Measurements from ENCODE around the gene PKNOX1. TPM values are rescaled to one million over a fixed set of nuclear protein-coding genes. Genes with fewer than 3 reads are reported as not detected.
"Not testable (repeated sequence)": the region's sequence is repeated elsewhere in the genome, so short reads cannot be mapped to it uniquely, and the experiment has no call there.

The PKNOX1 gene
- total and polyA plus RNA-seq, 9 of the 15 experiments (the other 6 are each of a cell fraction or from before 2014, with no cell fraction given), result 8.8 to 25.9 (median 13.2) TPM

DNA sequence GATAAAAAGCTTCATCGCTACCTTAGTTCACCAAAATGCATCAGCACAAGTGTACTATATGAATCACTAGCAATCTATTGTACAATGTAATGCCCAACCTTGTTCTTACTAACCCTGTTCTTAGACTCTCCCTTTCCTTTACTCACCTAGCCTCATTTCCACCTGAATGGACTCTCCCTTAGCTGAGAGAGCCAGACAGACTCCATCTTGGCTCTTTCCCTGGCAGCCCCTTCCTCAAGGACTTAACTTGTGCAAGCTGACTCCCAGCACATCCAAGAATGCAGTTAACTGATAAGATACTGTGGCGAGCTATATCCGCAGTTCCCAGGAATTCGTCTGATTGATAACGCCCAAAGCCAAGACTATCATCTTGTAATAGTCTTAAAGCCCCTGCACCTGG is 38.0 kb upstream of the PKNOX1 start (continued):
- TF ChIP-seq, protein P1, sequence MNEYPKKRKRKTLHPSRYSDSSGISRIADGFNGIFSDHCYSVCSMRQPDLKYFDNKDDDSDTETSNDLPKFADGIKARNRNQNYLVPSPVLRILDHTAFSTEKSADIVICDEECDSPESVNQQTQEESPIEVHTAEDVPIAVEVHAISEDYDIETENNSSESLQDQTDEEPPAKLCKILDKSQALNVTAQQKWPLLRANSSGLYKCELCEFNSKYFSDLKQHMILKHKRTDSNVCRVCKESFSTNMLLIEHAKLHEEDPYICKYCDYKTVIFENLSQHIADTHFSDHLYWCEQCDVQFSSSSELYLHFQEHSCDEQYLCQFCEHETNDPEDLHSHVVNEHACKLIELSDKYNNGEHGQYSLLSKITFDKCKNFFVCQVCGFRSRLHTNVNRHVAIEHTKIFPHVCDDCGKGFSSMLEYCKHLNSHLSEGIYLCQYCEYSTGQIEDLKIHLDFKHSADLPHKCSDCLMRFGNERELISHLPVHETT (CRISPR knock-in tag; conservative IDR thresholded peaks at IDR 0.05 in 1 of 2, IDR thresholded peaks at IDR 0.05 in 1 of 2), result 0 out of 4 replicates have a peak, but pooled peaks of 1 of the 2 experiments have one; percentile 44
- TF ChIP-seq ZNF583 (CRISPR knock-in tag; IDR thresholded peaks at IDR 0.05) (peak; percentile 97), NFIX (CRISPR knock-in tag; IDR thresholded peaks at IDR 0.05; ENCODE audit: low read depth) (0 out of 2 replicates have a peak, but pooled peaks have one; percentile 24), ARID1B (IDR thresholded peaks at IDR 0.05) (peak; percentile 49), PYGO2 (tag; IDR thresholded peaks at IDR 0.05) (peak; percentile 75), MEF2D (tag; conservative IDR thresholded peaks at IDR 0.05; ENCODE audit: low read depth) (peak; percentile 90), TEAD2 (tag; IDR thresholded peaks at IDR 0.05) (peak; percentile 88), MYC (CRISPR knock-in tag; IDR thresholded peaks at IDR 0.05; ENCODE audit: borderline replicate concordance, low read depth) (peak; percentile 85; the same call in 1 of the 2 replicates), MECOM (CRISPR knock-in tag; IDR thresholded peaks at IDR 0.05) (0 out of 2 replicates have a peak, but pooled peaks have one; percentile 72), SMAD4 (CRISPR knock-in tag; conservative IDR thresholded peaks at IDR 0.05) (peak; percentile 89), HIVEP1 (CRISPR knock-in tag; IDR thresholded peaks at IDR 0.05) (peak; percentile 94), JUND (tag; IDR thresholded peaks at IDR 0.05; ENCODE audit: borderline replicate concordance, low read depth, low read length) (peak; percentile 30; the same call in 1 of the 3 replicates), CBFA2T3 (IDR thresholded peaks at IDR 0.05) (peak; percentile 48)
- TF ChIP-seq, protein P2, sequence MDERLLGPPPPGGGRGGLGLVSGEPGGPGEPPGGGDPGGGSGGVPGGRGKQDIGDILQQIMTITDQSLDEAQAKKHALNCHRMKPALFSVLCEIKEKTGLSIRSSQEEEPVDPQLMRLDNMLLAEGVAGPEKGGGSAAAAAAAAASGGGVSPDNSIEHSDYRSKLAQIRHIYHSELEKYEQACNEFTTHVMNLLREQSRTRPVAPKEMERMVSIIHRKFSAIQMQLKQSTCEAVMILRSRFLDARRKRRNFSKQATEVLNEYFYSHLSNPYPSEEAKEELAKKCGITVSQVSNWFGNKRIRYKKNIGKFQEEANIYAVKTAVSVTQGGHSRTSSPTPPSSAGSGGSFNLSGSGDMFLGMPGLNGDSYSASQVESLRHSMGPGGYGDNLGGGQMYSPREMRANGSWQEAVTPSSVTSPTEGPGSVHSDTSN (CRISPR knock-in tag; IDR thresholded peaks at IDR 0.05; ENCODE audit: low read depth), result not testable (repeated sequence)
- TF ChIP-seq, protein P2 (tag; conservative IDR thresholded peaks at IDR 0.05; ENCODE audit: low read depth), result peak; percentile 56
- TF ChIP-seq, protein P3, sequence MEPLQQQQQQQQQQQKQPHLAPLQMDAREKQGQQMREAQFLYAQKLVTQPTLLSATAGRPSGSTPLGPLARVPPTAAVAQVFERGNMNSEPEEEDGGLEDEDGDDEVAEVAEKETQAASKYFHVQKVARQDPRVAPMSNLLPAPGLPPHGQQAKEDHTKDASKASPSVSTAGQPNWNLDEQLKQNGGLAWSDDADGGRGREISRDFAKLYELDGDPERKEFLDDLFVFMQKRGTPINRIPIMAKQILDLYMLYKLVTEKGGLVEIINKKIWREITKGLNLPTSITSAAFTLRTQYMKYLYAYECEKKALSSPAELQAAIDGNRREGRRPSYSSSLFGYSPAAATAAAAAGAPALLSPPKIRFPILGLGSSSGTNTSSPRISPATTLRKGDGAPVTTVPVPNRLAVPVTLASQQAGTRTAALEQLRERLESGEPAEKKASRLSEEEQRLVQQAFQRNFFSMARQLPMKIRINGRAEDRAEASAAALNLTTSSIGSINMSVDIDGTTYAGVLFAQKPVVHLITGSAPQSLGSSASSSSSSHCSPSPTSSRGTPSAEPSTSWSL (CRISPR knock-in tag; IDR thresholded peaks at IDR 0.05; ENCODE audit: borderline replicate concordance), result peak; percentile 29; the same call in 1 of the 2 replicates
- TF ChIP-seq MYC (IDR thresholded peaks at IDR 0.05; ENCODE audit: low read depth, low read length); JUND (IDR thresholded peaks at IDR 0.05; ENCODE audit: borderline replicate concordance, low read depth, low read length): not testable (repeated sequence)
- TF ChIP-seq, protein P4, sequence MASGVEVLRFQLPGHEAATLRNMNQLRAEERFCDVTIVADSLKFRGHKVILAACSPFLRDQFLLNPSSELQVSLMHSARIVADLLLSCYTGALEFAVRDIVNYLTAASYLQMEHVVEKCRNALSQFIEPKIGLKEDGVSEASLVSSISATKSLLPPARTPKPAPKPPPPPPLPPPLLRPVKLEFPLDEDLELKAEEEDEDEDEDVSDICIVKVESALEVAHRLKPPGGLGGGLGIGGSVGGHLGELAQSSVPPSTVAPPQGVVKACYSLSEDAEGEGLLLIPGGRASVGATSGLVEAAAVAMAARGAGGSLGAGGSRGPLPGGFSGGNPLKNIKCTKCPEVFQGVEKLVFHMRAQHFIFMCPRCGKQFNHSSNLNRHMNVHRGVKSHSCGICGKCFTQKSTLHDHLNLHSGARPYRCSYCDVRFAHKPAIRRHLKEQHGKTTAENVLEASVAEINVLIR (CRISPR knock-in tag; IDR thresholded peaks at IDR 0.05), result 0 out of 2 replicates have a peak, but pooled peaks have one; percentile 46
- TF ChIP-seq, protein P5, sequence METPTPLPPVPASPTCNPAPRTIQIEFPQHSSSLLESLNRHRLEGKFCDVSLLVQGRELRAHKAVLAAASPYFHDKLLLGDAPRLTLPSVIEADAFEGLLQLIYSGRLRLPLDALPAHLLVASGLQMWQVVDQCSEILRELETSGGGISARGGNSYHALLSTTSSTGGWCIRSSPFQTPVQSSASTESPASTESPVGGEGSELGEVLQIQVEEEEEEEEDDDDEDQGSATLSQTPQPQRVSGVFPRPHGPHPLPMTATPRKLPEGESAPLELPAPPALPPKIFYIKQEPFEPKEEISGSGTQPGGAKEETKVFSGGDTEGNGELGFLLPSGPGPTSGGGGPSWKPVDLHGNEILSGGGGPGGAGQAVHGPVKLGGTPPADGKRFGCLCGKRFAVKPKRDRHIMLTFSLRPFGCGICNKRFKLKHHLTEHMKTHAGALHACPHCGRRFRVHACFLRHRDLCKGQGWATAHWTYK (CRISPR knock-in tag; IDR thresholded peaks at IDR 0.05), result peak; percentile 92

All from K562 (cell line).